Keratinocyte (primary cell): ENCODE data around the gene HERC3. TPM values are rescaled to one million over a fixed set of nuclear protein-coding genes. Genes with fewer than 3 reads are reported as not detected.

ENCODE experiments used
- DNase-seq: peaks from one replicate; pipeline ENCODE4 v3.0.0-alpha.2; 2011; ENCODE audit warnings: low read depth, missing footprints, low spot score
- FAIRE-seq: peaks from 2 replicates; lab custom pipeline; 2011; peaks lifted over from hg19 to GRCh38; lab: Jason Lieb, UNC
- H2AFZ ChIP-seq: 2 replicates; pipeline ENCODE4 v1.6.0; 2012; ENCODE audit warnings: low read length, control low read depth, inconsistent platforms; ENCODE audit not compliant: control insufficient read depth
- H3K27ac ChIP-seq: 2 replicates; pipeline ENCODE4 v1.5.1; 2011; ENCODE audit warnings: low read length; ENCODE audit not compliant: control insufficient read depth, insufficient read depth
- H3K27me3 ChIP-seq: 3 replicates; pipeline ENCODE4 v1.6.0; 2011; ENCODE audit warnings: low read length; ENCODE audit not compliant: control insufficient read depth, insufficient read depth; ENCODE audit errors: extremely low read depth
- H3K36me3 ChIP-seq, 2 experiments: 2 replicates in 1 of 2; 3 replicates in 1 of 2; pipeline ENCODE4 v1.5.1; 2011; ENCODE audit warnings: low read length in 2 of 2, mild to moderate bottlenecking in 1 of 2; ENCODE audit not compliant: control insufficient read depth in 2 of 2, insufficient read depth in 2 of 2; ENCODE audit errors: extremely low read depth in 1 of 2
- H3K4me1 ChIP-seq: 3 replicates; pipeline ENCODE4 v1.5.1; 2011; ENCODE audit warnings: low read length; ENCODE audit not compliant: control insufficient read depth, insufficient read depth; ENCODE audit errors: extremely low read depth
- H3K4me2 ChIP-seq: 3 replicates; pipeline ENCODE4 v1.6.0; 2011; ENCODE audit warnings: low read depth, low read length; ENCODE audit not compliant: control insufficient read depth, insufficient read depth; ENCODE audit errors: extremely low read depth
- H3K4me3 ChIP-seq, 3 experiments: fragments of 200-600 bp in 1 of 3; sonication (generic) in 1 of 3; 2 replicates in 2 of 3; 3 replicates in 1 of 3; pipeline ENCODE4 v1.5.1; 2011 to 2016; ENCODE audit warnings: low read length in 3 of 3, mild to moderate bottlenecking in 3 of 3, control low read depth in 2 of 3, inconsistent platforms in 1 of 3, low read depth in 1 of 3, mixed read lengths in 1 of 3, mixed run types in 1 of 3, moderate library complexity in 1 of 3; ENCODE audit not compliant: control insufficient read depth in 2 of 3, insufficient read depth in 2 of 3; ENCODE audit errors: extremely low read depth in 1 of 3
- H3K79me2 ChIP-seq: 2 replicates; pipeline ENCODE4 v1.6.0; 2012; ENCODE audit warnings: low read length; ENCODE audit not compliant: control insufficient read depth, insufficient read depth
- H3K9ac ChIP-seq: 3 replicates; pipeline ENCODE4 v1.6.0; 2011; ENCODE audit warnings: low read length; ENCODE audit not compliant: control insufficient read depth, insufficient read depth; ENCODE audit errors: extremely low read depth
- H3K9me1 ChIP-seq: 3 replicates; pipeline ENCODE4 v1.6.0; 2011; ENCODE audit warnings: low read length; ENCODE audit not compliant: control insufficient read depth, insufficient read depth; ENCODE audit errors: extremely low read depth
- H3K9me3 ChIP-seq: 2 replicates; pipeline ENCODE4 v1.5.1; 2012; ENCODE audit warnings: low read depth, low read length; ENCODE audit not compliant: control insufficient read depth
- H4K20me1 ChIP-seq: 3 replicates; pipeline ENCODE4 v1.6.0; 2011; ENCODE audit warnings: low read length; ENCODE audit not compliant: control insufficient read depth, insufficient read depth; ENCODE audit errors: extremely low read depth
- CTCF ChIP-seq, 3 experiments: IDR thresholded peaks in 1 of 3; conservative IDR thresholded peaks in 1 of 3; optimal IDR thresholded peaks in 1 of 3; 2 replicates in 2 of 3; 3 replicates in 1 of 3; pipeline versions ENCODE3 to v1.5.1; 2011; ENCODE audit warnings: low read length in 3 of 3, mild to moderate bottlenecking in 3 of 3, moderate library complexity in 2 of 3, control low read depth in 1 of 3, inconsistent platforms in 1 of 3; ENCODE audit not compliant: insufficient read depth in 2 of 3; ENCODE audit errors: extremely low read depth in 1 of 3
- EZH2 ChIP-seq: IDR thresholded peaks from one replicate; pipeline ENCODE4 v1.6.1; 2012; ENCODE audit warnings: inconsistent platforms, mild to moderate bottlenecking, low read length, moderate library complexity
- dilution Hi-C: fragments of 300-500 bp; cut with MboI; formaldehyde crosslinking; loops from one replicate; pipeline ENCODE4 v1.7.0; 2020; ENCODE audit warnings: low sequenced_read_pairs; ENCODE audit not compliant: extremely low pct_ligation_motif_present
- polyA plus RNA-seq, 5 experiments: library from polyadenylated mRNA; depleted of rRNA in 3 of 5; stranded (reverse) in 3 of 5; stranded (forward) in 1 of 5; unstranded in 1 of 5; fragments of >200 nt; gene quantifications; 1 replicate in 1 of 5; 2 replicates in 3 of 5; 3 replicates in 1 of 5; pipeline versions ENCODE4 v1.2.1 to v1.2.3, GENCODE V29; 2011 to 2012; ENCODE audit warnings: missing spikeins in 2 of 5, low read depth in 1 of 5, low replicate concordance in 1 of 5

HERC3 gene
- polyA plus RNA-seq, 1 donor (not counting 4 experiments of a cell fraction or from before 2014, with no cell fraction given) = 26.3 TPM

GRCh38 chr4:88720451-88721428 lies 128.5 kb downstream of the HERC3 start:
- Histone ChIP-seq H3K79me2 (no peaks in the 10 kb centered on the region), H3K4me2 (no peak overlapping the region), H3K27ac (no peak overlapping the region), H3K27me3 (no peaks in the 10 kb centered on the region), H3K9me3 (no peaks in the 10 kb centered on the region), H4K20me1 (no peaks in the 10 kb centered on the region), H3K36me3 (peaks cover 12 to 29% of the 10 kb centered on the region in 2 experiments), H3K9me1 (no peaks in the 10 kb centered on the region), H2AFZ (no peak overlapping the region), H3K9ac (no peak overlapping the region), H3K4me1 (no peaks in the 10 kb centered on the region), H3K4me3 (no peak overlapping the region)
- FAIRE-seq (no peak), DNase-seq (no peak)
- dilution Hi-C loops = no loop called here
- TF ChIP-seq EZH2 (no peak), CTCF (optimal IDR thresholded peaks at IDR 0.05 in 1 of 3, IDR thresholded peaks at IDR 0.05 in 1 of 3, conservative IDR thresholded peaks at IDR 0.05 in 1 of 3; ENCODE audit: extremely low read depth in 1 of 3, insufficient read depth in 2 of 3, low read length in 3 of 3) (no peak)

GRCh38 chr4:88722276-88722780 lies 130.0 kb downstream of the HERC3 start:
- no peak overlapping the region for H3K27ac ChIP-seq
- dilution Hi-C loops = no loop called here
- no peaks in the 10 kb centered on the region for H3K27me3 ChIP-seq
- H3K9ac ChIP-seq = no peak overlapping the region
- TF ChIP-seq CTCF (optimal IDR thresholded peaks at IDR 0.05 in 1 of 3, IDR thresholded peaks at IDR 0.05 in 1 of 3, conservative IDR thresholded peaks at IDR 0.05 in 1 of 3; ENCODE audit: extremely low read depth in 1 of 3, insufficient read depth in 2 of 3, low read length in 3 of 3) = no peak
- peaks cover 12 to 31% of the 10 kb centered on the region in 2 experiments for H3K36me3 ChIP-seq
- H3K4me2 ChIP-seq = no peak overlapping the region
- H3K79me2 ChIP-seq = no peaks in the 10 kb centered on the region
- H3K9me1 ChIP-seq = no peaks in the 10 kb centered on the region
- no peak overlapping the region for H3K4me3 ChIP-seq
- no peaks in the 10 kb centered on the region for H4K20me1 ChIP-seq
- DNase-seq = no peak
- H3K9me3 ChIP-seq = no peaks in the 10 kb centered on the region
- H3K4me1 ChIP-seq = no peaks in the 10 kb centered on the region
- FAIRE-seq = no peak
- H2AFZ ChIP-seq = no peak overlapping the region
